ENCODE data around the gene CPLX3.

Gene CPLX3, protein sequence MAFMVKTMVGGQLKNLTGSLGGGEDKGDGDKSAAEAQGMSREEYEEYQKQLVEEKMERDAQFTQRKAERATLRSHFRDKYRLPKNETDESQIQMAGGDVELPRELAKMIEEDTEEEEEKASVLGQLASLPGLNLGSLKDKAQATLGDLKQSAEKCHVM

DNA sequence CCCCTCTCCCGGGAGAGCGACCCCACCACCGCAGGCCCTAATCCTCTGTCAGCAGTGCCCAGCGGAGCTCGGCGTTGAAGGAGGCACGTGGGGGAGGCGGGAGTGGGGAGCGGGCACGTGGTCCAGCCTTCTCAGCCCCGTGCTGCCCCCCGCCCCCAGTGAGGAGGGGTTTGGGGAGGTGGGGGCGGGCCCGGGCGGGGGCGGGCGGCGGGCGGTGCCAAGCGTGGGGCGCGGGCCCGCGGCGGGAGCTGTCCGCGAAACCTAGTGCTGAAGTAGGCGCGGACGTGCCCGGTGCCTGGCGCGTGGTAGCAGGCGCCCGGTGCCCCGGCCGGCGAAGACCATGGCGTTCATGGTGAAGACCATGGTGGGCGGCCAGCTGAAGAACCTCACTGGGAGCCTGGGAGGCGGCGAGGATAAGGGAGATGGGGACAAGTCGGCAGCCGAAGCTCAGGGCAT is at the start of gene CPLX3:
Gene CPLX3, plus strand, starts transcription at position 264 of the 456 bp plus-strand sequence. Its CDS starts 77 bp downstream, at position 341.
- Histone ChIP-seq H3K36me3 (ENCODE audit: control insufficient read depth, insufficient read depth, low read length) (no peaks in the 10 kb centered on the region), H3K9me3 (ENCODE audit: control insufficient read depth, insufficient read depth, low read length) (no peaks in the 10 kb centered on the region), H3K4me1 (ENCODE audit: control insufficient read depth, insufficient read depth, low read length) (peaks cover 5% of the 10 kb centered on the region; the same call in 1 of the 2 replicates), H3K27ac (ENCODE audit: low read length) (no peak within 1 kb of the TSS), H3K27me3 (ENCODE audit: control insufficient read depth, insufficient read depth, low read length) (peaks cover 13% of the 10 kb centered on the region; the same call in 1 of the 2 replicates), H3K4me3 (ENCODE audit: low read length) (no peak within 1 kb of the TSS)
- WGBS (ENCODE audit: insufficient coverage, insufficient read length): no CpG with 5 or more reads among the region's 44 CpGs
- no peak for DNase-seq (ENCODE audit: low read depth, low spot score)

DNA sequence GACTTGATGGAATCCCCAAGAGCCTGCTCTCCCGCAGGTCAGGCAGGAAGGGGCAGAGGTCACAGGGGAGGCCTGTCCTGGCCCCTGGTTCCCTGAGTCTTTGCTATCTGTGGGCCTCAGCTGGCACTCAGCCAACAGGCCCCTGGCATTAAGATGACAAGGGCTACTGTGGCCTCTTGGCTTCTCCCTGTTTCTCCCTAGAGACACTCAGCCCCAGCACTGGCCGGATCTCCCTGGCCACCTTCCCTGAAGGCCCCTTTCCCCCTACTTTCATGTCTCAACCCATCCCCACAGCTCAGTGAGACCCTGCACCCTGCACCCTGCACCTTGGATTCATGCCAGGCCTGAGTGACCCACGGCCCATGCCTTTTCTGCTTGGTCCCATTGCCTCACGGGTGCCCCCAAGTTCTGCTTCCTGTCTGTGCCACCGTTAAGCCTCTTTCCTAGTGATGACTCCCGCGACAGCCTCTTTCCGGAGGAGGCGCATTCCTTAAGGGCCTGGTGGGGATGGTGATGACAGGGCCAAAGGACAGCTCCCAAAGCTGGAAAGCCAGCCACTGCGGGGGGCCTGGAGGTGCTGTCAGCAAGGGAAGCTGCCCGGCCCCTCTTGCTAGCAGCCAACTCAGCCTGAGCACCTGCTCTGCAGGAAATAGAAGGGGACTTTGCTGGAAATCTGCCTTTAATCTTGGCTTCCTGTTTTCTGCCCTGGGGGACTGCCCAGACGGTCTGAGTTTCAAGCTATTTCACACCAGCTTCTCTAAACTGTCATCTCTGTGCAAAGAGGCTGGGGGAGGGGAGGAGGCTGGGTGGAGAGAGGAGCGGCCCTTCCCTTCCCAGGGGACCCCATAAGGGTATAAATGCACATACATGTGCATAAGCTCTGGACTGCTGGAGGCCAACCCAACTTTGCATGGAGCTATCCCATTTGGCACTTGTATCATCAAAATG is 49.3 kb upstream of the CPLX3 start:
- Histone ChIP-seq H3K9me3 (ENCODE audit: control insufficient read depth, insufficient read depth, low read length) (no peaks in the 10 kb centered on the region), H3K4me1 (ENCODE audit: control insufficient read depth, insufficient read depth, low read length) (no peaks in the 10 kb centered on the region; the same call in 1 of the 2 replicates), H3K27ac (ENCODE audit: low read length) (no peak overlapping the region), H3K27me3 (ENCODE audit: control insufficient read depth, insufficient read depth, low read length) (no peaks in the 10 kb centered on the region), H3K4me3 (ENCODE audit: low read length) (no peak overlapping the region), H3K36me3 (ENCODE audit: control insufficient read depth, insufficient read depth, low read length) (no peaks in the 10 kb centered on the region)
- WGBS (ENCODE audit: insufficient coverage, insufficient read length): no CpG with 5 or more reads among the region's 13 CpGs
- no peak for DNase-seq (ENCODE audit: low read depth, low spot score)

DNA sequence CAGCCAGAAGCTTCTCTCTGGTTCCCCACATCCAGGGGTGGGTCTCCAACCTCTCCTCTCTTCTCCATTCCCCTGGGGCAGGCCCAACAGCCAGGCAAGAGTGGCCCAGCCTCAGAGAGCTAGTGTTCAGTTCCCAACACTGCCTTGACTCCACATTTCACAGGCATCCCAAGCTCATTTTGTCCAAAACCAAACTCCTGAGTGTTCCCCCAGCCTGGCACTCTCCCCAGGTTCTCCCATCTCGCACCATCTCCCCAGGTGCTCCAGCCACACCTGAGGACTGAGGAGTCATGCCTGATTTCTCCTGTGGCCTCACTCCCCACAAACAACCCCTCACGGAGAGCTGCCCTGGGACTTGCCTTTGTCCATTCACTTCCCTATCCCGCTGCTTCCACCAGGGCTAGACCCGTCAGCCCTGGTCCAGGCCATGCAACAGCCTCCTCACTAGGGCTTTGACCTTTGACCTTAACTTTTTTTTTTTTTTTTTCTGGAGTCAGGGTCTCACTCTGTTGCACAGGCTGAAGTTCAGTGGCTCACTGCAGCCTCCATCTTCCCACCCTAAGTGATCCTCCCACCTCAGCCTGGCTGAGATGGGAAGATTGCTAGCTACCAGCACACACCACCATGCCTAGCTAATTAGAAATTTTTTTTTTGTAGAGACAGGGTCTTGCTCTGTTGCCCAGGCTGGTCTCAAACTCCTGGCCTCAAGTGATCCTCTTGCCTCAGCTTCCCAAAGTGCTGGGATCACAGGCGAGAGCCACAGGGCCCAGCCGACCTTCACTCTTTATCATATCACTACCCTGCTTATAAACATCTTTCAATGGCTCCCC is 48.4 kb upstream of the CPLX3 start:
- no peaks in the 10 kb centered on the region for H3K27me3 ChIP-seq (ENCODE audit: control insufficient read depth, insufficient read depth, low read length)
- peaks cover under 1% of the 10 kb centered on the region for H3K4me1 ChIP-seq (ENCODE audit: control insufficient read depth, insufficient read depth, low read length)
- H3K27ac ChIP-seq (ENCODE audit: low read length): no peak overlapping the region
- H3K36me3 ChIP-seq (ENCODE audit: control insufficient read depth, insufficient read depth, low read length): no peaks in the 10 kb centered on the region
- H3K9me3 ChIP-seq (ENCODE audit: control insufficient read depth, insufficient read depth, low read length): no peaks in the 10 kb centered on the region
- DNase-seq (ENCODE audit: low read depth, low spot score): no peak
- no peak overlapping the region for H3K4me3 ChIP-seq (ENCODE audit: low read length)
- WGBS (ENCODE audit: insufficient coverage, insufficient read length): no CpG with 5 or more reads among the region's 6 CpGs

DNA sequence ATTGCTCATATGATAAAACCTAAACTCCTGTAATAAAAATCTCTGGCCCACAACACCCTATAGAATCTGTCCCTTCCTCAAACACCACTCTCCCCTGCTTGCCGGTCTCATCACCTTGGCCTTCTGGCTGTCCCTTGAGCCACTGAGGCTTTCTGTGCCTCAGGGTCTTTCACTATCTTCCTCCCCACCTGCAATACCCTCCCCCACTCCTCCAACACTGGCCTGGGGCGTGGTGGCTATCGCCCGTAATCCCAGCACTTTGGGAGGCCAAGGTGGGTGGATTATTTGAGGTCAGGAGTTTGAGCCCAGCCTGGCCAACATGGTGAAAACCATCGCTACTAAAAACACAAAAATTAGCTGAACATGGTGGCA is 47.8 kb upstream of the CPLX3 start:
- H3K36me3 ChIP-seq (ENCODE audit: control insufficient read depth, insufficient read depth, low read length): no peaks in the 10 kb centered on the region
- no CpG with 5 or more reads among the region's 5 CpGs for WGBS (ENCODE audit: insufficient coverage, insufficient read length)
- H3K27me3 ChIP-seq (ENCODE audit: control insufficient read depth, insufficient read depth, low read length): no peaks in the 10 kb centered on the region
- H3K4me3 ChIP-seq (ENCODE audit: low read length): no peak overlapping the region
- H3K9me3 ChIP-seq (ENCODE audit: control insufficient read depth, insufficient read depth, low read length): no peaks in the 10 kb centered on the region
- no peak for DNase-seq (ENCODE audit: low read depth, low spot score)
- peaks cover 3% of the 10 kb centered on the region for H3K4me1 ChIP-seq (ENCODE audit: control insufficient read depth, insufficient read depth, low read length)
- H3K27ac ChIP-seq (ENCODE audit: low read length): no peak overlapping the region

DNA sequence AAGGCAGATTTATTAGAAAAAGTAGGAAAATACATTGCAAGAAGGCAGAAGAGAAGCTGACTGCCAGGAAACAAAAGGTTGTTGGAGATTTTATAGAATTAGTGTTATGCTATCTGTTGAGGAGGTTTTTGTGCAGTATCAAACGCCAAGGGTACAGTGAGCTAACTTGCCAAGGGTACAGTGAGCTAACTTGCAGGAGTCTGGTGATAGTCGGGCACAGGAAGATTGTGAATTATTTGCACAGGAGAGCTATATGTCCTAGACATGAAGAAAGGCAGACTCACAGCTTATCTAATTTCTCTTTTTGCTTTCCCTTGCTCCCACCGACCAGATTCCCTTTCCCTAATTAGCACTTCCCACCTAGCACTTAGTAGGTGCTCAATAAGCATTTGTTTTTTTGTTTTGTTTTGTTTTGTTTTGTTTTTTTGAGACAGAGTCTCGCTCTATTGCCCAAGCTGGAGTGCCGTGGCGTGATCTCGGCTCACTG is 47.2 kb upstream of the CPLX3 start:
- Histone ChIP-seq H3K9me3 (ENCODE audit: control insufficient read depth, insufficient read depth, low read length) (no peaks in the 10 kb centered on the region), H3K36me3 (ENCODE audit: control insufficient read depth, insufficient read depth, low read length) (no peaks in the 10 kb centered on the region), H3K27ac (ENCODE audit: low read length) (no peak overlapping the region), H3K4me3 (ENCODE audit: low read length) (no peak overlapping the region), H3K4me1 (ENCODE audit: control insufficient read depth, insufficient read depth, low read length) (peaks cover 3% of the 10 kb centered on the region), H3K27me3 (ENCODE audit: control insufficient read depth, insufficient read depth, low read length) (no peaks in the 10 kb centered on the region)
- no peak for DNase-seq (ENCODE audit: low read depth, low spot score)
- no CpG with 5 or more reads among the region's 7 CpGs for WGBS (ENCODE audit: insufficient coverage, insufficient read length)

DNA sequence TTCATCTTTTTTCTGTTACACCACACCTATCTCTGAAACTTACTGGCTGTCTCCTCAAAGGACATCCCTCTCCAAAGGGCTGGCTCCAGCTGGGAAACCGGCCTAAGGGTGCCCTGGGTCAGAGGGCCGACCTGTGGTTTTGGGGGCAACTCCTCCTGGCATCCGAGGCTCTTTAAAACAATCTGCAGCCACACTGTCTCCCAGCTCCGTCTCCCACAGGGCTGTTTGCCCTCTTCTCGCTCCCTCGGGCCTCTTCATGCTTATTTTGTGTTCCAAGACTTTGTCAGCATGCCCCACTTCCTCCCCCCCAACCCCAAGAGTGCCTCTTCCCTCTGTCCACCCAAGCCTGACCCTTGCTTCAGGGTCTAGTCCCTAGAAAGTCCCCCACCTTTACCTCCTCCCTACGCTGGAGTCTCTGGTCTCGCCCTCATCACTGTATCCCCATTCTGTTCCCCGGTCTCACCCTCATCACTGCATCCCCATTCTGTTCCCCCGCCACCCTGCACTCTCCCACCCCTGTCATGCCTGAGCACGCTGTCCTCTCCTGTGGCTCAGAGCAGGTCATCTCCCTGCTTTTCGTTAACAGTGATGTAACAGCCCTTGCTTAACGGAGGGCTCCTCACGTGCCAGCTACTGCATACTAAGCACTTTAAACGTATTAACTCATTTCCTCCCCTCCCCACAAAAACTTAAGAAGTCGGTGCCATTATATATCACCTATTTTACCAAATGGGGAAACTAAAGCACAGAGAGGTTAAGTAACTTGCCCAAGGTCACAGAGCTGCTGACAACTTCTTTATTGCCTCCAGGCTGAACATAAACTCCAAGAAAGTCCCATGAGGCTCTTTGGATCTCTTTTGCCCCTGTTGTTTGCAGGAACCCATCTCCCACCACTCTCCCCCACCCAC is 45.6 kb upstream of the CPLX3 start:
- WGBS (ENCODE audit: insufficient coverage, insufficient read length): no CpG with 5 or more reads among the region's 16 CpGs
- Histone ChIP-seq H3K36me3 (ENCODE audit: control insufficient read depth, insufficient read depth, low read length) (no peaks in the 10 kb centered on the region), H3K4me1 (ENCODE audit: control insufficient read depth, insufficient read depth, low read length) (peaks cover 3% of the 10 kb centered on the region), H3K27ac (ENCODE audit: low read length) (no peak overlapping the region), H3K4me3 (ENCODE audit: low read length) (no peak overlapping the region), H3K27me3 (ENCODE audit: control insufficient read depth, insufficient read depth, low read length) (no peaks in the 10 kb centered on the region), H3K9me3 (ENCODE audit: control insufficient read depth, insufficient read depth, low read length) (no peaks in the 10 kb centered on the region)
- DNase-seq (ENCODE audit: low read depth, low spot score): no peak

DNA sequence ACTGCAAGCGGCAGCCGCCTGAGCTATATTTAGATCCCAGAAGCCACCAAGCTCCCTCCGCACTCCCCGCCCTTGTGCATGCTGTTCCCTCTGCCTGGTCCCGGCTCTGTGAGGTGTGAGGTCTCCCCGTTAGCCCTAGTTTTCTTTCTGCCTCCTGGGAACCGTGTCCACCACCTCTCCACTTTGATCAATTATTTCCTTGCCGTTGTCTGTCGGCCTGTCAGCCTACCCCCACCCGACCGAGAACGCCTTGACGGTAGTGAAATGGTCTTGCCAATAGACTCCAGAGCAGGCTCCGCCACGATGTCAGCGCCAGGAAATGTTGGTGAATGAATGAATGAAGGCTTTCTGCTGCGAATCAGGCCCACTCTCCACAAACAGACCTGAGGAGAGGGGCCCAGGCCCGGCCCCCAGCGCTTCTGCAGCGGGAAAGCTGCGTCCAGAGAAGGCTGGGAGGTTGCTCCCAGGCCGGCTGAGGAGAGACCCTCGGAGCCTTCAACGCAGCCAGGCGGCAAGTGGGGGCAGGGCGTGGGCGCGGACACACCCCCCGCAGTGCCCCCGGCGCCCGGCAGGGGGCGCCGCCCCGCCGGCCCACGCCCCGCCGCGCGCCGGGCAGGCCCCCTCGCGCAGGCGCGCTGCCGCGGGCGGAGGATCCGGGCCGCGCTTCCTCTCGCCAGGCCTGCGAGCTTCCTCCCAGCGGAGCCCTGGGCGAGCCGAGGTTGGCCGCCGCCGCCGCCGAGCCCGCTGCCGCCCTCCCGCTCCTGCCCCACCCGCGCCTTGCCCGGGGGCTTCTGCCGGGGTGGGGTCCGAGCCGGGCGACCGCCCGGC is 44.8 kb upstream of the CPLX3 start, which contains the start of gene CSK:
Gene CSK, plus strand, starts transcription at position 650 of the 828 bp plus-strand sequence. CDS start 16,218 bp downstream, outside the sequence.
- Histone ChIP-seq H3K27ac (ENCODE audit: low read length) (no peak within 1 kb of the TSS), H3K36me3 (ENCODE audit: control insufficient read depth, insufficient read depth, low read length) (no peaks in the 10 kb centered on the region), H3K9me3 (ENCODE audit: control insufficient read depth, insufficient read depth, low read length) (no peaks in the 10 kb centered on the region), H3K27me3 (ENCODE audit: control insufficient read depth, insufficient read depth, low read length) (no peaks in the 10 kb centered on the region), H3K4me1 (ENCODE audit: control insufficient read depth, insufficient read depth, low read length) (peaks cover 3% of the 10 kb centered on the region), H3K4me3 (ENCODE audit: low read length) (peak within 1 kb of the TSS; percentile 73; the same call in 1 of the 2 replicates)
- no CpG with 5 or more reads among the region's 74 CpGs for WGBS (ENCODE audit: insufficient coverage, insufficient read length)
- no peak for DNase-seq (ENCODE audit: low read depth, low spot score)

DNA sequence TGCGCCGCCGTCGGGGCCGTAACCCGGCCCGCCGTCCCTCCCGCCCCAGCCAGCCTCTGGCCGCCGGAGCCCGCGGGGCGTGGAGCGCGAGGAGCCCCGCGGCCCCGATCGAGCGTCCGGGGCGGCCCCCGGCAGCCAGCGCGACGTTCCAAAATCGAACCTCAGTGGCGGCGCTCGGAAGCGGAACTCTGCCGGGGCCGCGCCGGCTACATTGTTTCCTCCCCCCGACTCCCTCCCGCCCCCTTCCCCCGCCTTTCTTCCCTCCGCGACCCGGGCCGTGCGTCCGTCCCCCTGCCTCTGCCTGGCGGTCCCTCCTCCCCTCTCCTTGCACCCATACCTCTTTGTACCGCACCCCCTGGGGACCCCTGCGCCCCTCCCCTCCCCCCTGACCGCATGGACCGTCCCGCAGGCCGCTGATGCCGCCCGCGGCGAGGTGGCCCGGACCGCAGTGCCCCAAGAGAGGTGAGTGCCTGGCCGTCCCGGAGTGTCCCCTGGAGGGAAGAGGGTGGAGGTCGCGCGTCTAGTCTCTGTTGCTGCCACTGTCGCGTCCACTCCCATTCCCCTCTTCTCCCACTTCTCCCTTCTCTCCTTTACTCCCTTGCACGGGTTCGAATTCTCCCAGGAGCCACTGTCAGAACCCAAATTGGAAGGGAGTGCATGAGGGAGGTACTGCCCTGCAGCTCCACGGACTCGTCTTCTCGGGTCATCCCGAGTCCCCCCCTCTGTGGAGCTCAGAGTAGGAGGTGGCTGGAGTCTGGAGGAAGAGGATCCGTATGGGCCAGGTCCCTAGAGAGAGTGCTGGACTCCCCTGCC is 44.0 kb upstream of the CPLX3 start:
- Histone ChIP-seq H3K27me3 (ENCODE audit: control insufficient read depth, insufficient read depth, low read length) (no peaks in the 10 kb centered on the region), H3K9me3 (ENCODE audit: control insufficient read depth, insufficient read depth, low read length) (no peaks in the 10 kb centered on the region), H3K4me3 (ENCODE audit: low read length) (peak overlapping the region; percentile 73; the same call in 1 of the 2 replicates), H3K4me1 (ENCODE audit: control insufficient read depth, insufficient read depth, low read length) (peaks cover 3% of the 10 kb centered on the region), H3K36me3 (ENCODE audit: control insufficient read depth, insufficient read depth, low read length) (no peaks in the 10 kb centered on the region), H3K27ac (ENCODE audit: low read length) (no peak overlapping the region)
- no peak for DNase-seq (ENCODE audit: low read depth, low spot score)
- WGBS (ENCODE audit: insufficient coverage, insufficient read length): no CpG with 5 or more reads among the region's 72 CpGs
